Neural progenitor cell (in vitro differentiated cells): ENCODE data around the gene ASB2. TPM values are rescaled to one million over a fixed set of nuclear protein-coding genes. Genes with fewer than 3 reads are reported as not detected.

Experiments used
- DNase-seq: peaks from one replicate; pipeline ENCODE4 v3.0.0-alpha.2; 2016; ENCODE audit warnings: low spot score
- H2AFZ ChIP-seq: fragments of 200-600 bp; sonication (generic); replicated peaks from 2 replicates; pipeline ENCODE4 v1.6.1; 2016; ENCODE audit warnings: antibody characterized with exemption
- H3F3A ChIP-seq: fragments of 200-600 bp; sonication (generic); 2 replicates; pipeline ENCODE4 v1.6.1; 2016; ENCODE audit warnings: antibody characterized with exemption, low read depth
- H3K27ac ChIP-seq: fragments of 200-600 bp; sonication (generic); 2 replicates; pipeline ENCODE4 v1.5.1; 2016; ENCODE audit warnings: mild to moderate bottlenecking
- H3K27me3 ChIP-seq: fragments of 200-600 bp; sonication (generic); 2 replicates; pipeline ENCODE4 v1.6.1; 2016; ENCODE audit warnings: mild to moderate bottlenecking, moderate library complexity
- H3K36me3 ChIP-seq: fragments of 200-600 bp; sonication (generic); 2 replicates; pipeline ENCODE4 v1.5.1; 2016
- H3K4me1 ChIP-seq: fragments of 200-600 bp; sonication (generic); 2 replicates; pipeline ENCODE4 v1.6.1; 2016; ENCODE audit warnings: mixed run types
- H3K4me2 ChIP-seq: fragments of 200-600 bp; sonication (generic); 2 replicates; pipeline ENCODE4 v1.6.1; 2016
- H3K4me3 ChIP-seq: fragments of 200-600 bp; sonication (generic); 2 replicates; pipeline ENCODE4 v1.5.1; 2016
- H3K79me2 ChIP-seq: fragments of 200-600 bp; sonication (generic); 2 replicates; pipeline ENCODE4 v1.6.1; 2016; ENCODE audit warnings: low read depth
- H3K9ac ChIP-seq: fragments of 200-600 bp; sonication (generic); 2 replicates; pipeline ENCODE4 v1.6.1; 2016
- H3K9me3 ChIP-seq: fragments of 200-600 bp; sonication (generic); 2 replicates; pipeline ENCODE4 v1.5.1; 2016; ENCODE audit warnings: low read depth
- H4K20me1 ChIP-seq: fragments of 200-600 bp; sonication (generic); 2 replicates; pipeline ENCODE4 v1.6.1; 2016; ENCODE audit warnings: low read depth
- H3K27ac Mint-ChIP-seq: 3 replicates; pipeline ENCODE4 v1.8.0; 2021; ENCODE audit warnings: mixed read lengths
- H3K27me3 Mint-ChIP-seq: 2 replicates; pipeline ENCODE4 v1.8.0; 2022; ENCODE audit warnings: low read depth, mild to moderate bottlenecking, inconsistent platforms, moderate library complexity, mixed read lengths; ENCODE audit not compliant: insufficient read depth
- H3K36me3 Mint-ChIP-seq: 3 replicates; pipeline ENCODE4 v1.8.0; 2021; ENCODE audit warnings: mixed read lengths
- H3K4me1 Mint-ChIP-seq: 3 replicates; pipeline ENCODE4 v1.8.0; 2021; ENCODE audit warnings: mixed read lengths
- H3K4me3 Mint-ChIP-seq: 3 replicates; pipeline ENCODE4 v1.8.0; 2021; ENCODE audit warnings: mild to moderate bottlenecking, moderate library complexity, mixed read lengths
- H3K9me3 Mint-ChIP-seq: 3 replicates; pipeline ENCODE4 v1.8.0; 2020; ENCODE audit warnings: mixed read lengths
- EZH2 ChIP-seq: fragments of 200-600 bp; sonication (generic); IDR thresholded peaks from 2 replicates; pipeline ENCODE4 v1.6.1; 2017; ENCODE audit warnings: antibody characterized with exemption, mild to moderate bottlenecking, moderate library complexity
- EZH2phosphoT487 ChIP-seq: fragments of 200-600 bp; sonication (generic); IDR thresholded peaks from 2 replicates; pipeline ENCODE4 v1.6.1; 2017; ENCODE audit warnings: antibody characterized with exemption
- total RNA-seq: library from RNA; depleted of rRNA; stranded (reverse); fragments of >200 nt; gene quantifications from 2 replicates; pipeline ENCODE4 v1.2.3, GENCODE V29; 2015; ENCODE audit warnings: low replicate concordance
- TF ChIP-seq, protein P1 (sequence below): fragments of 200-600 bp; sonication (generic); IDR thresholded peaks from 2 replicates; pipeline ENCODE4 v1.5.1; 2017; ENCODE audit warnings: antibody characterized with exemption, mild to moderate bottlenecking

The ASB2 gene
- total RNA-seq, 1 donor from 2014 or later, result not detected

DNA sequence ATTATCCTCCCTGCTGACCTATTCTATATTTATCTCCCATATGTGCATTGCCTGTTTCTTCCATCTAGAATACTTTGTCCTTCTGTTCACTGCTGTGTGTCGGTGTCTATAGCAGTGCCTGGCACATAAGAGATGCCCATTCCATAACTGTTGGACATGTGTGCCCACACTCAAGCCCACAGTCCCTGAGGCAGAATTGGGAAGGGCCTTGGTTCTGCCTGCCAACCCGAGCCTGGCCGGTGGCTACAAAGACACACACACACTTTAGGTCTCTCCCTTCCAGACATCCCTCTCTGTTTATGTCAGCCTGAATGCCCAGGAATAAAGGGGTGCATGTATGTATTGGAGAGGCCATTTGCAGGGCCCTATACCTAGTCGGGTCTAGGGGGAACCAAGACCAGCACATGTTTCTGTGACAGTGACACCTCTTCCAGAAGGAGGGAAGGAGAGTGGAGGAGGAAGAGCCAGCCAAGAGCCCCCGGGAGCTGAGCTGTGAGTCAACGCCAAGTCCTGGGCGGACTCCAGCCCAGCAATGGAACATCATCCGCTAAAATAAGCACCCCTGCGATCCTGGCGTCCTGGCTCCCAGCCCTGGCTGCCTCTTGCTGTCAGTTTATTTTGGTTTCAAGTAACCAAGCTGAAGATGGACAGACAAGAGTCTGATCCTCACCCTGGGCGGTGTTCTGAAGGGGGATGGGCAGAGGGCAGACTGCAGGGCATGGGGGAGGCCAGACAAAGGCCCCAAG lies 4.3 kb upstream of the ASB2 start:
- H3K9ac ChIP-seq, result no peak overlapping the region
- Mint-ChIP-seq H3K4me1 (peaks cover 27% of the 10 kb centered on the region), H3K9me3 (no peaks in the 10 kb centered on the region), H3K27ac (peak overlapping the region; percentile 97), H3K4me3 (no peak overlapping the region), H3K36me3 (no peaks in the 10 kb centered on the region), H3K27me3 (peaks cover 12% of the 10 kb centered on the region)
- H3K36me3 ChIP-seq, result no peaks in the 10 kb centered on the region
- no peak overlapping the region for H3K4me2 ChIP-seq
- peaks cover 15% of the 10 kb centered on the region for H3K4me1 ChIP-seq
- no peaks in the 10 kb centered on the region for H3K27me3 ChIP-seq
- TF ChIP-seq EZH2phosphoT487 (no peak), EZH2 (no peak)
- TF ChIP-seq, protein P1, sequence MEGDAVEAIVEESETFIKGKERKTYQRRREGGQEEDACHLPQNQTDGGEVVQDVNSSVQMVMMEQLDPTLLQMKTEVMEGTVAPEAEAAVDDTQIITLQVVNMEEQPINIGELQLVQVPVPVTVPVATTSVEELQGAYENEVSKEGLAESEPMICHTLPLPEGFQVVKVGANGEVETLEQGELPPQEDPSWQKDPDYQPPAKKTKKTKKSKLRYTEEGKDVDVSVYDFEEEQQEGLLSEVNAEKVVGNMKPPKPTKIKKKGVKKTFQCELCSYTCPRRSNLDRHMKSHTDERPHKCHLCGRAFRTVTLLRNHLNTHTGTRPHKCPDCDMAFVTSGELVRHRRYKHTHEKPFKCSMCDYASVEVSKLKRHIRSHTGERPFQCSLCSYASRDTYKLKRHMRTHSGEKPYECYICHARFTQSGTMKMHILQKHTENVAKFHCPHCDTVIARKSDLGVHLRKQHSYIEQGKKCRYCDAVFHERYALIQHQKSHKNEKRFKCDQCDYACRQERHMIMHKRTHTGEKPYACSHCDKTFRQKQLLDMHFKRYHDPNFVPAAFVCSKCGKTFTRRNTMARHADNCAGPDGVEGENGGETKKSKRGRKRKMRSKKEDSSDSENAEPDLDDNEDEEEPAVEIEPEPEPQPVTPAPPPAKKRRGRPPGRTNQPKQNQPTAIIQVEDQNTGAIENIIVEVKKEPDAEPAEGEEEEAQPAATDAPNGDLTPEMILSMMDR, result no peak
- H3K79me2 ChIP-seq, result no peaks in the 10 kb centered on the region
- DNase-seq, result no peak
- peaks cover 9% of the 10 kb centered on the region for H3F3A ChIP-seq
- no peak overlapping the region for H2AFZ ChIP-seq
- no peak overlapping the region for H3K4me3 ChIP-seq
- no peaks in the 10 kb centered on the region for H4K20me1 ChIP-seq
- H3K9me3 ChIP-seq, result no peaks in the 10 kb centered on the region
- H3K27ac ChIP-seq, result no peak overlapping the region

DNA sequence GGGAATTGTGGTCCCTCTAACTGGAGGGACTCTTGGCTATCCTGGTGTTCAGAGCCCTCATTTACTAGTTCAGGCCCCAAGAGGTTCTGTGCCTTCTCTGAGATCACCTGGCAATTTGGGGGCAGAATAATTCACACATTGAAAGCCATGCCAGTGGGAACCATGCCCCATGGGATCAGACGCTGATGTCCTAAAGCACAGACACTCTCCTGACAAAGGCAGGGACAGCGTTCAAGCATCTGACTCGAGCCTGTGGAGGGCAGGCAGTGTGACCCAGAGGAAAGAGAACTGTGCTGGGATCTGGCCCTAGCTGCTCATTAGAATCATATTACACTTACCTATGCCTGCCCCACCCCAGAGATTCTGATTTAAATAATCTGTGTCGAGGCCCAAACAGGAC lies 2.4 kb upstream of the ASB2 start:
- H3K36me3 Mint-ChIP-seq, result no peaks in the 10 kb centered on the region
- H3K36me3 ChIP-seq, result no peaks in the 10 kb centered on the region
- H3K9ac ChIP-seq, result no peak overlapping the region
- no peak overlapping the region for H3K4me3 Mint-ChIP-seq
- TF ChIP-seq EZH2phosphoT487, result no peak
- no peak for TF ChIP-seq EZH2
- TF ChIP-seq, protein P1, result no peak
- H3K9me3 Mint-ChIP-seq, result no peaks in the 10 kb centered on the region
- no peak overlapping the region for H3K27ac ChIP-seq
- H2AFZ ChIP-seq, result no peak overlapping the region
- H3K79me2 ChIP-seq, result no peaks in the 10 kb centered on the region
- H3K27ac Mint-ChIP-seq, result no peak overlapping the region
- H3K27me3 Mint-ChIP-seq, result peaks cover 11% of the 10 kb centered on the region
- H3K27me3 ChIP-seq, result no peaks in the 10 kb centered on the region
- peaks cover 27% of the 10 kb centered on the region for H3K4me1 Mint-ChIP-seq
- H4K20me1 ChIP-seq, result no peaks in the 10 kb centered on the region
- H3K9me3 ChIP-seq, result no peaks in the 10 kb centered on the region
- DNase-seq, result no peak
- peaks cover 9% of the 10 kb centered on the region for H3F3A ChIP-seq
- H3K4me1 ChIP-seq, result peaks cover 22% of the 10 kb centered on the region
- no peak overlapping the region for H3K4me2 ChIP-seq
- H3K4me3 ChIP-seq, result no peak overlapping the region

DNA sequence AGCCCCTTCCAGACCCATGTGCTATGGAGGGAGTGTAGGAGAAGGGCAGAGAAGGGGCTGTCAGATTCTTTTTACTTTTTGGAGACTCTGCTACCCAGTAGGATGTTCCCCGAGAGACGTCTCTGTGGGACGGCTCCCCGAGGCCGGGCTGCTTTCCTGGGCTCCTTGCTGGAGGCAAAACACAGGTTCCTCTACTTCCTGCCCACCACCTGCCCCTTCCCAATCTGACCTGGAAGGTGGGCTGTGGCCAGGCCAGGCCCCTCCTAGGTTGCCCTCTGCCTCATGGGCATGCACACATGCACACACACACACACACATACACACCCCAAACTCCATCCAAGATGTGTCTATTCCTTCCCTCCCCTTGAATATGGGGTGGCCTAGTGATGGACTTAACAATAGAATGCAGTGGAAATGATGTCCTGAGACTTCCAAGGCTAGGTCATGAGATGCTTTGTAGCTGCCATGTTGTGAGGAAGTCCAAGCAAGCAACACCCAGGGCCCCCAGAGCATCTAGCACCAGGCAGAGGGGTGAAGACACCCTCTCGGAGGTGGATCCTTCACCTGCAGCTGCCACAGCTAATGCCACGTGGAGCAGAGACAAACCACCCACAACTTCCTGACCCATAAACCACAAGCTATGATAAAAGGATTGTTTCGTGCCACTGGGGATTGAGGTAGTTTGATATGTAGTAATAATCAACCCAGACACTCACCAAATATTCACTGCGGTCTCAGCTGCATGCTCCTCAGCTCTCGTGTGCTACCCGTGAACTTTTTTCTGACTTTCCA lies 1.6 kb upstream of the ASB2 start:
- Mint-ChIP-seq H3K27ac (peak overlapping the region; percentile 53), H3K9me3 (no peaks in the 10 kb centered on the region), H3K27me3 (peaks cover 11% of the 10 kb centered on the region), H3K4me3 (no peak overlapping the region), H3K36me3 (no peaks in the 10 kb centered on the region), H3K4me1 (peaks cover 25% of the 10 kb centered on the region)
- no peaks in the 10 kb centered on the region for H3K27me3 ChIP-seq
- TF ChIP-seq, protein P1, result no peak
- TF ChIP-seq EZH2 (no peak), EZH2phosphoT487 (no peak)
- H3K4me3 ChIP-seq, result no peak overlapping the region
- no peak for DNase-seq
- H3K4me2 ChIP-seq, result no peak overlapping the region
- H3K9me3 ChIP-seq, result no peaks in the 10 kb centered on the region
- H3K36me3 ChIP-seq, result no peaks in the 10 kb centered on the region
- no peak overlapping the region for H2AFZ ChIP-seq
- no peak overlapping the region for H3K27ac ChIP-seq
- H3K79me2 ChIP-seq, result no peaks in the 10 kb centered on the region
- peaks cover 9% of the 10 kb centered on the region for H3F3A ChIP-seq
- H3K9ac ChIP-seq, result no peak overlapping the region
- no peaks in the 10 kb centered on the region for H4K20me1 ChIP-seq
- H3K4me1 ChIP-seq, result peaks cover 24% of the 10 kb centered on the region
